Ecto neural progenitor cell (in vitro differentiated cells): ENCODE measurements around the gene FBXL17.
"Not testable (repeated sequence)": the region's sequence is repeated elsewhere in the genome, so short reads cannot be mapped to it uniquely, and the experiment has no call there.

Source experiments
- DNase-seq: peaks from one replicate; pipeline ENCODE4 v3.0.0-alpha.2; 2018; ENCODE audit warnings: low spot score

The FBXL17 gene

GRCh38 chr5:108311682-108312081, 70.2 kb downstream of the FBXL17 start:
- no peak for DNase-seq

- DNase-seq: no peak
These were observed 78.3 kb downstream of the FBXL17 start for GRCh38 chr5:108303611-108304010.

GRCh38 chr5:108303086-108303485, 78.8 kb downstream of the FBXL17 start:
- DNase-seq: no peak

GRCh38 chr5:108297042-108297601, 84.8 kb downstream of the FBXL17 start:
- DNase-seq: no peak

- DNase-seq: no peak
These were observed 86.1 kb downstream of the FBXL17 start for GRCh38 chr5:108295578-108296368.

- DNase-seq: no peak
These were observed 100.8 kb downstream of the FBXL17 start for GRCh38 chr5:108280960-108281569.

- no peak for DNase-seq
These were observed 101.7 kb downstream of the FBXL17 start for GRCh38 chr5:108280248-108280647.

- DNase-seq: no peak
These were observed 103.3 kb downstream of the FBXL17 start for GRCh38 chr5:108278285-108279240.

GRCh38 chr5:108276187-108277050, 105.5 kb downstream of the FBXL17 start:
- DNase-seq: no peak

- DNase-seq: not testable (repeated sequence)
These were observed 107.8 kb downstream of the FBXL17 start for GRCh38 chr5:108274080-108274479.

GRCh38 chr5:108271127-108271526, 110.8 kb downstream of the FBXL17 start:
- DNase-seq: no peak

GRCh38 chr5:108266242-108266641, 115.7 kb downstream of the FBXL17 start:
- no peak for DNase-seq

- DNase-seq: no peak
These were observed 117.4 kb downstream of the FBXL17 start for GRCh38 chr5:108264533-108264932.

- DNase-seq: no peak
These were observed 118.6 kb downstream of the FBXL17 start for GRCh38 chr5:108263338-108263737.

GRCh38 chr5:108260858-108261170, 121.1 kb downstream of the FBXL17 start:
- DNase-seq: no peak

GRCh38 chr5:108260117-108260857, 121.6 kb downstream of the FBXL17 start:
- peak; percentile 80 for DNase-seq

- no peak for DNase-seq
These were observed 122.6 kb downstream of the FBXL17 start for GRCh38 chr5:108259306-108259705.

GRCh38 chr5:108257996-108258395, 123.9 kb downstream of the FBXL17 start:
- no peak for DNase-seq

- no peak for DNase-seq
These were observed 126.4 kb downstream of the FBXL17 start for GRCh38 chr5:108255468-108255867.

- no peak for DNase-seq
These were observed 130.5 kb downstream of the FBXL17 start for GRCh38 chr5:108251350-108251749.
